ENCODE data around the gene CIT.
A peak's percentile ranks its signal among the peaks of the same experiment; 100 is the strongest.

The CIT gene

GRCh38 chr12:119843100-119843499 is 34.0 kb downstream of the CIT start:
- DNase-seq, result no peak

GRCh38 chr12:119842380-119842779 is 34.7 kb downstream of the CIT start:
- DNase-seq, result no peak

GRCh38 chr12:119841433-119842210 is 35.5 kb downstream of the CIT start:
- DNase-seq, result no peak

- DNase-seq, result no peak
Measured at GRCh38 chr12:119840582-119840981, 36.5 kb downstream of the CIT start.

GRCh38 chr12:119840168-119840567 is 37.0 kb downstream of the CIT start:
- no peak for DNase-seq

- no peak for DNase-seq
Measured at GRCh38 chr12:119838826-119839600, 38.1 kb downstream of the CIT start.

- no peak for DNase-seq
Measured at GRCh38 chr12:119836781-119837180, 40.3 kb downstream of the CIT start.

- no peak for DNase-seq
Measured at GRCh38 chr12:119835068-119835467, 42.1 kb downstream of the CIT start.

- DNase-seq, result no peak
Measured at GRCh38 chr12:119829439-119829838, 47.7 kb downstream of the CIT start.

GRCh38 chr12:119828300-119828699 is 48.8 kb downstream of the CIT start:
- no peak for DNase-seq

GRCh38 chr12:119827760-119828159 is 49.4 kb downstream of the CIT start:
- no peak for DNase-seq

- DNase-seq, result no peak
Measured at GRCh38 chr12:119826661-119827445, 50.3 kb downstream of the CIT start.

- DNase-seq, result no peak
Measured at GRCh38 chr12:119825262-119825661, 51.9 kb downstream of the CIT start.

- no peak for DNase-seq
Measured at GRCh38 chr12:119822046-119822445, 55.1 kb downstream of the CIT start.

GRCh38 chr12:119819322-119819721 is 57.8 kb downstream of the CIT start:
- no peak for DNase-seq

GRCh38 chr12:119817546-119818343 is 59.4 kb downstream of the CIT start:
- DNase-seq, result no peak

GRCh38 chr12:119809023-119809422 is 68.1 kb downstream of the CIT start:
- DNase-seq, result no peak

GRCh38 chr12:119808441-119808840 is 68.7 kb downstream of the CIT start:
- DNase-seq, result no peak

- no peak for DNase-seq
Measured at GRCh38 chr12:119807380-119807779, 69.7 kb downstream of the CIT start.

GRCh38 chr12:119804011-119804641 is 73.0 kb downstream of the CIT start:
- peak; percentile 74 for DNase-seq

GRCh38 chr12:119803381-119803791 is 73.7 kb downstream of the CIT start:
- peak; percentile 74 for DNase-seq

GRCh38 chr12:119802472-119802871 is 74.6 kb downstream of the CIT start:
- peak; percentile 48 for DNase-seq

Measured in left hindlimb (tissue), 1 donor.